HG03135 (cell line): ENCODE data around the gene ATF6.
A peak's percentile ranks its signal among the peaks of the same experiment; 100 is the strongest.

Experiments
- ATAC-seq: cut with Tn5 transposase; IDR thresholded peaks from one replicate; pipeline ENCODE4 v1.9.1; 2021; ENCODE audit warnings: mild to moderate bottlenecking, moderate library complexity; ENCODE audit not compliant: unreplicated experiment

ATF6 gene

DNA sequence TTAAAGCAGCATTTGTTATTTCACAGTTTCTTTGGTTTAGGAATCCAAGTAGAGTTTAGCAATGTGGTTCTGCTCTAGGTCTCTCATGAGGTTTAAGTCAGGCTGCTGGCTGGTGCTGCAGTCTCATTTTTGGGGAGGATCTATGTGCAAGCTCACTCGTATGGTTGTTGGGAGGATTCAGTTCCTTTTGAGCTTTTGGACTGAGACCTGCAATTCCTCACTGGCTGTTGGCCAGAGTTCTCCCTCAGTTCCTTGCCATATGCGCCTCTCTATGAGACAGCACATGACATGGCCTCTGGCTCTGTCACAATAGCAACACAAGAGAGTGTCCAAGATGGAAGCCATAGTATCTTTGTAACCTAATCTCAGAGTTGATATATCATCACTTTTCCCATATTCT, 166.5 kb downstream of the ATF6 start:
- ATAC-seq, result no peak

DNA sequence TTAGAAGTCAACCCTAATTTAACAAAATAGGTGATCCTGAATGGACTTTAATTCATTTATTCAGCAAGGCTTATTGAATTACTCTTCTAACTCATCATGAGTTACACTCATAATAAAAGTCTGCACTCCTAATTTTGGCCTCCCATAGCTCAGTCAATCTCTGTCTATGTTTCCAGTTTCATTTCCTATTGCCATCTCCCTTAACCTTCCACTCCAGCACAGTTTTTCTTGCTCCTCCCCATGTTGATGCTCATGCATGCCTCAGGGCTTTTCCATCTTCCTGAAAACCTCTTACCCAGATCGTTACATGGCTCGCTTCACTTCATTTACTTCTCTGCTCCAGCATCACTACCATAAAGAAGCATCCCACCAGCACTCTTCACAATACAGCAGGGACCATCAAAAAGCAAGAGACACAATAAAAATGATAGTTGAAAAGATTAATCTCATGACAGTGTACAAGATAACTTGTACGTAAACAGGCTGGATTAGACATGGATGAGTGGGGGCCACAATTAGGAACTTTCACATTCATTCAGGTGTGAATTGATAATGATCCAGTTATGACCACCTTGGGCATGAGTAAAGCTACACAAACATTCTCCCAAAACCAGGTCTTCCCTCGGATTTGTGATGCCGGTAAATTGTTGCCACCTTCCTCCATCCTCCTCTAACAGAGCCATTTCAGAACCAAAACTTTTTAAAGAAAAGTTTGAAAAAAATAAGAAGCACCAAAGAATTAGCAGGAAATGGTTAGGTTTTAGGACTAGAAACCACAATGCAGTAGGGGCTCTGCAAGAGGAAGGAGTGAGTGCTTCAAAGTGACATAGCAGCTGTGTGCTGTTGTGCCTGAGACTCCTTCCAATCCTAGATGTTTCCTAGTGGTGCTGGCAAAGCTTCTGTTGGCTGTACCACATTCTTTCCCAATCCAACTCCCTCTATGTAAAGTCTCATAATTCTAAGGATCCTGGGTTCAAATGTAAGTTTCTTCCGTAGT, 167.8 kb downstream of the ATF6 start:
- peak; percentile 60 for ATAC-seq

DNA sequence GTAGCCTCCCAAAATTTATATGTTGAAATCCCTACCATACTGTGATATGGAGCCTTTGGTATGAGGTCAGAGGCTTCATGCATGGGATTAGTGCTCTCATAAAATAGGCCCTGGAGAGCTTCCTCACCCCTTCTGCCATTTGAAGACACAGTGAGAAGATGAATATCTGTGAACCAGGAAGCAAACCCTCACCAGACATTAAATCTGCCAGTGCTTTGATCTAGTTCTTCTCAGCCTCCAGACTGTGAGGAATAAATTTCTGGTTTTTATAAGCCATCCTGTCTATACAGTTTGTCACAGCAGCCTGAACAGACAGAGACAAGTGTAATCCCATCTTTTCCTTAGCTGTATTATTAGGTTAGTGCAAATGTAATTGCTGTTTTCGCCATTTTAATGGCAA, 169.1 kb downstream of the ATF6 start:
- ATAC-seq, result no peak

DNA sequence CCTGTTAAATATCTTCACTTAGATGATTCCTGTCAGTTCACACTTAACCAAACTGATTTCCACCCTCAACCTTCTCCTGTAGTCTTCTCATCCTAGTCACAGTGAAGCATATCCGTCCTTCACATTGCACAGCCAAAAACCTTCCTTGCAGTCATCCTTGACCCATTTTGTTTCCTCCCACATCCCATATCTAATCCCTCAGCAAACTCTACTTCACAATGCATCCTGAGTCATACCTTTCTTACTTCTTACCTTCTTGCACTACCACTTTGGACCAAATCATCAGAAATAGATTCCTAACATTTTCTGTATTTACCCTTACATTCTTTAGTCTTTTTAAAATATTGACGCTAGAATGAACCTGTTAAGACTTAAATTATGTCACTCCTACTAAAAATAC, 170.7 kb downstream of the ATF6 start:
- no peak for ATAC-seq

DNA sequence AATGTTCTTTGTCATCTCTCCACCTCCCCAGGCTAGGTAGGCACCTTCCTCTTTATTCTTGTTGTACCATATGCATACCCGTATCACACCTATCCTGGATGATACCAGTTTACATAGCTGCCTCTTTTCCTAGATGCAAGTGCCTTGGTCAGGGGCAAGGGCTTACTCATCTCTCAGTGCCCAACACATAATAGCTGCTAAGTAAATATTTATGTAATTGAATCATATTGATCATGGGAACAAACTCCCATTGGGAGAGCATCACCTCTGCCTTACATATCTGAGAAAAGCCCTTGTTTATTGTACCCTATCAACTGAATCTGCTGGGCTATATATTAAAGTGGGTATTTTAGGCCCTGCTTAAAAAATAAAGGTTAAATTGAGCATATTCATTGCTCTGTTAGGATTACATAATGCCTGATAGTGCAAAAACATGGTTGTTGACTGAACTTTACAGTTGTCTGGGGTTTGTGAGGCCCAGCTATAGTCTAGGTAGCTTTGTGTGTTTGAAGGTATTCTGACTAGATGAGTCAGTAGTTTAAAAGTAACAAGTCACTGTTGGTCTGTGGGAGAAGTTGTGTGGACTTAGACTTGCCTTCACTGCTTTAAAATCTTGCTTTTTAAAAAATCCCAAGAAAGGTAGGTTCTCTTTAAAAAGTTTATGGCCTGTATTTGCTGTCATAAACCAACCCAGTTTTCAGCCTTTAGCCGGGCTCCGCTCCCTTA, 174.9 kb downstream of the ATF6 start:
- ATAC-seq, result no peak

DNA sequence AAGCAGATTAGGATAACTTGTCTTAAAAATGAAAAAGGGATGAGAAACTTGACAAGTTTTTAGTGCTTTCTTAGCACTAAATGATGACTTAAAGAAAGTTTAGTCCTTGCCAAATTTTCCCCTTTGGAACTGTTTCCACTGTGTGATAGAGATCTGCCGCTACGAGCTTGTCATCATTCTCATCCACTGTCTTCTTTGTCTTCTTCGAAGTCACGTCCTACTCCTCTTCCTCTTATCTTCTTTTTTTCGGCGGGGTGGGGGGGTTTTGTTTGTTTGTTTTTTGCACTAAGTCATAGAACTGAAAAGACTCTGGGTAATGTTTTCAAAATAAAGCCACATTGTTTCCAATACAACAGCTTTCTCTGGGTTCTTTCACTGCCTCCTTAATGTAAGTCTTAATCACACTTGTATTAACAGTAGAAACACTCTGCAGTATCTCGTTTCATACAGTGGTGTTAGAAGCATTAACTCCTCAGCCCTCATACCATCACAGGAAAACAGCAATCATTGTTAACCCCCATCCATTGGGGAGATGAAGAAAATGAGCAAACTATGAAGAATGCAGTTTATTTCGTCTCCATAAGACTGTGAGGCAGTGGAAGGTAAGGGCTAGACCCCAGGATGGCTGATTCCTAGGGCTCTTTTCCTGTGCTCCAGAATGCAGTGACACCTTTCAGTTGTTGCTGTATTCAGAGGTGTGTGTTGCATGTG, 175.8 kb downstream of the ATF6 start:
- no peak for ATAC-seq

DNA sequence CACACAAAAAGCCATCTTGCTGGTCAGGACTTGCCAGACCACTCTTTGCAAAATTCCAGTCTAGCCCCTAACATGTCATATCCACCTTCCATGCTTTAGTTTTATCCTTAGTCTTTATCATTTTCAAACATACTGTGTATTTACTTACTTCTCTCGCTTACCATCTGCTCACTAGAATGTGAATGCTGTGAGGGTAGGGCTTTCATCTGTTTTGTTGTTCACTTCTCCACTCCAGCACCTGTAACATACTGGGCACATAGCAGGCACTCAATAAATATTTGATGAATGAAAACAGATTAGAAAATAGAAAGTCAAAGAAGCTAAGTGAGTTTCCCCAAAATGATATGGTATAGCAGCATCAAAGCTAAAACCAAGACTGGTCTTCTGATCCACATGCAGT, 177.6 kb downstream of the ATF6 start:
- no peak for ATAC-seq

DNA sequence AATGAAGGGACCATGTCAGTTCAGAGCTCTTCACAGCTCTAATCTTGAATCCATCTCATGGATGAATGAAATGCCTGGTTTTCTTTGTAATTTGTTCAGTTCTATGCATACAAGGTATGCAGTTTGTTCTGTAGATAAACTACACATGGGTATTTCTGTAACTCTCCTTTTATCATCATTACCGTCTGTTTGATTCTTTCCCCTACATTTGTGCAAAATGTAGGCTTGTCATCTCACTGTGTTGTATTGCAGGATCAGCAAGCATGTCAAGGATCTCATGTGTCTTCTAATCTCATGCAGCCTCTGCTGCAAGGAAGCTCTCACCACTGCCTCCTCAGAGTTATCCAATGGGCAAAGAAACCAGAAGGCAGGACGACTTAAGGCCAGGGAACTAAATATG, 178.3 kb downstream of the ATF6 start:
- no peak for ATAC-seq

DNA sequence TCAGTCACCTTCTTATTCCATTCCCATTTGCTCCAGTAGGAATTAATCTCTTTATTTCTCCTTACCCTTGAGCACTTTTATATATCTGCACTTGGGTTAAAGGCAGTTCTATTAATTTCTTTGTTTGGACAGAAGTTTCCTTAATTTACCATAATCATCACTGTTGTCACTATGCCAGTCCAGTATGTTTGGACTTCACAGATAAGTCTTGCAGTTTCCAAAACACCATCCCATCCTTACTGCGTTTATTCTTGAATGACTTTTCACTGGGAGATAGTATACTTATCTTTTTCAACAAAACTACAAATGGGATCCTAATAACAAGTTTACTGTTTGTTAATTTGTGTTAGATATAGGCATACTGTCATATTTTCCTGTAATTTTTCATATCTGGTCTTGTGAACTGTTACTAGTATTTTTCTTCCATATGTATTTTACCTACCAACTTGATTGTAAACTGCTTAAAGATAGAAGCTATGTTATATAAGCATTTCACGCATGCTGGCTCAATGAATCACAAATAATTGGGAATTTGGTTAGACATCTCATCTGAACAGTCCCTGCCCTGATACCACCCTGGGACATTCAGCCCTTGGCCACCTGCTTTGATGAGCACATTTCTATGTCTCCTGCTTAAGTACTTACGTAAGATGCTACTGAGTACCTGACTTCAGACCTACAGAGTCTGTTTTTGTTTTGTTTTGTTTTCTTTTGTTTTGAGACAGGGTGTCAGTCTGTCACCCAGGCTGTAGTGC, 179.4 kb downstream of the ATF6 start:
- ATAC-seq, result no peak

DNA sequence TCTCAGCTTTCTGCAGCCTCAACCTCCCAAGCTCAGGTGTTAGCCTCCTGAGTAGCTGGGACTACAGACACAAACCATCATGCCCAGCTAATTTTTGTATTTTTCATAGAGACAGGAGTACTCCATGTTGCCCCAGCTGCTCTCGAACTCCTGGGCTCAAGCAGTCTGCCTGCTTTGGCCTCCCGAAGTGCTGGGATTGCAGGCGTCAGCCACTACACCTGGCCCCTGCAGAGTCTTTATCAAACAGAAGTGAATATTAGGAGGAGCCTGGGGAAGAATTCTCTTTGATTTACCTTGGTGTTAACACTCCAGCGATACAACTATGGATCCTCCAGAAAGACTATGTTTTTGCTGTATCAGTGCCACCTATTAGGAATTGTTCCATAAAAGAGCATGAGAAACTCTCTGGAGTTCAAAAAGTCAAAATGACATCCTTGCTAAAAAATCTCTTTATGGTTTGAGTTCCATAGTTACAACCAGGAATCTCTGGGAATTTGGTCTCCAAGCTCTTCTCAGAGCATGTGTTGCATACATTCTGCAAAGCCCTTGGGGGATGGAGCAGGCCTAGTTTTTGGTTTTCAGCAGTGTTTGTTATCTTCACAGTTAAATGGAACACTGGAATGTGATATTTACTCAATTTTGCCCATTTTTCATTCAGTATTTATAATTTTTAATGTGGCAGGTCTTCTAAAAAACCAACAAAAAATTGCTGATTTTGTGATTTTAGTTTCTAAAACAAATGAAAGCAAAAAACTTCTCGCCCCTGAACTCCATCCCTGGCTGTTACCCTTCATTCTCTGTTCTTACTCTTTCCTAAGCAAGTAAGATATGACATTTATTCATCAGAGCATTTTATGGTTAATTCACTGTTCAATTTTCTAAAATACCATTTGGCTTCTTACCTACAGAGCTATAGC, 180.2 kb downstream of the ATF6 start:
- no peak for ATAC-seq

DNA sequence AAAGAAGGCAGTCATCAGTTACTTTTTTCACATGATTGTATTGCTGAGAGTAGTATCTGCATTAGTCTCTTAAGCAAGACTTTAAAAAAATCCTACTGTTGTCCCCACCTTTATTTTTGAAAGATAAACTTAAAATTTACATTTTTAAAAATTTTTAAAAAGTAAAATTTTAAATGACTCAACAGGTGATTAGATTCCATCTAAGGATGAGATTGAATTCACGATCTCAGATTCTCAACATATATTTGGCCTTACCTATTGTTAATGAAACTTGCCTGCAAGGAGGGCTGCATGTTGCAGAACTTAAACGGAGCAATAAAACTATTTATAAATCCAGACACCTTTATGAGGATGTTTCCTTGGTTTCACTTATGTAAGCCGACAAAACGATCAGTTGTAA, 182.3 kb downstream of the ATF6 start:
- ATAC-seq, result no peak

DNA sequence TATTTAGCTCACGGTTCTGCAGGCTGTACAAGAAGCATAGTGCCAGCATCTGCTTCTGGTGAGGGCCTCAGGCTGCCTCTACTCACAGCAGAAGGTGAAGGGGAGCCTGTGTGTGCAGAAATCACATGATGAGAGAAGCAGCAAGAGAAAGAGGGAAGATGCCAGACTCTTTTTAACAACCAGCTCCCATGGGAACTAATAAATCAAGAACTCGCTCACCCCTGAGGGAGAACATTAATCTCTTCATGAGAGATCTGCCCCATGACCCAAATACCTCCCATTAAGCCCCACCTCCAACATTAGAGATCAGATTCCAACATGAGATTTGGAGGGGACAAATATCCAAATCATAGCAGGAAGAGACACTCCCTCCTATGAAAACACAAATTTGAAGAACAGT, 183.4 kb downstream of the ATF6 start:
- ATAC-seq, result no peak

DNA sequence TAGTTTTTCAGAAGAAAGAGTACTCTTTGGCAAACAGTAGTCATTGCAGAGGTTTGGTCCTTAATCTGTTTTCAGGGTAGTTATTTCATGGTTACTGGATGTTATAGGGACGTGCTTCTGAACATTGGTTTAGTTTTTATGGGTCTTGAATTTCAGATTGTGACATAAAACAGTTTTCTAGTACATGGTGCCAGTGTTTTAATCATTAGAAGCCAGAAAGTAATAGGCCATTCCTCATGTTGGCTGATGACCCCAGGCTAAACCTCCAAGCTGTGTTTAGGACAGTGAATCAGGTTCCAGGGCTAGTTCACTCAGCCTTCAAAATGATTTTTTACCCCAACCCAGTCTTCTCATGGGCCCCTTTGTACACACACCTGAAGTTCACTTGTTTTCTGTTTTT, 184.3 kb downstream of the ATF6 start:
- no peak for ATAC-seq

DNA sequence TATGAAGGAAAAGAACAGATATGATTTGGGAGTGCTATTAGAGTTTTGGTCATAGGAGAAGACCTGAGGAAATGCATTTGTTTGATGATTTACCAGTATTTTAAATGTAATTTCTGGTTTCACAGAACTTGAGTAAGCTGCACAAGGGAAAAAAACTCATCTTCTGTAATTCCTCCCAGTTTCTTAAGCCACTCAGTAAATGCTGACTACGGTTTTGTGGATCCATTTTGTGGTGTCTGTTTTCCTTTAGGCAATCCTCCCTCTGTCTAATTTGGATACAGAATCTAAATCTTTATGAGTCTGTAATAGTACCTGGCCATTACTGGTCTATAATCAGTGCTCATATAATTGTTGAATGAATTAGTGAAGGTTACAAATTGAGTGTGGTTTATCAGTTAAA, 185.5 kb downstream of the ATF6 start:
- ATAC-seq, result no peak

DNA sequence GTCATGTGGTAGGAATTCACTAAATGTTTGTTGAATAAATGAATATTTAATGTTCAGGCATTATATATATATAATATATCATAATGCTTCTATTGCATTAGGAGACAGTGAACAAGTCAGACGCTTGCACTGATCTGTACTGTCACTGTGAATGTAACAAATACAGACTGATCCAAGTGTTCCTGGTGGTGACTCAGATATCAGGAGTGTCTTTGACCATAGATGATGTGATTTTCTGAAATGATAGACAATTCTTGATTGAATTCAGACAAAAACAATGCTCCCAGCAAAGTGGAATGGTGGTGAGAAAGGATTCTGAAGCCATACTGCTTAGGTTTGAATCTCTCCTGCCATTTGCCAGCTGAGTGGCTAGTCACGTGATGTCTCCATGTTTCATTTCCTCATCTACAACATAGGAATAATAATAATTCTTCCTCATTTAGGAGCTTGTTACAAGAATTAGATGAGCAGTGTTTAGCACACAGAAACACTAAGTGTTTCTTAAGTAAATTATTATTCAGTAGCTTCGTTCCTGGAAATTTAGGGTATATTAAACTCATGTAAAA, 186.6 kb downstream of the ATF6 start:
- ATAC-seq, result no peak

DNA sequence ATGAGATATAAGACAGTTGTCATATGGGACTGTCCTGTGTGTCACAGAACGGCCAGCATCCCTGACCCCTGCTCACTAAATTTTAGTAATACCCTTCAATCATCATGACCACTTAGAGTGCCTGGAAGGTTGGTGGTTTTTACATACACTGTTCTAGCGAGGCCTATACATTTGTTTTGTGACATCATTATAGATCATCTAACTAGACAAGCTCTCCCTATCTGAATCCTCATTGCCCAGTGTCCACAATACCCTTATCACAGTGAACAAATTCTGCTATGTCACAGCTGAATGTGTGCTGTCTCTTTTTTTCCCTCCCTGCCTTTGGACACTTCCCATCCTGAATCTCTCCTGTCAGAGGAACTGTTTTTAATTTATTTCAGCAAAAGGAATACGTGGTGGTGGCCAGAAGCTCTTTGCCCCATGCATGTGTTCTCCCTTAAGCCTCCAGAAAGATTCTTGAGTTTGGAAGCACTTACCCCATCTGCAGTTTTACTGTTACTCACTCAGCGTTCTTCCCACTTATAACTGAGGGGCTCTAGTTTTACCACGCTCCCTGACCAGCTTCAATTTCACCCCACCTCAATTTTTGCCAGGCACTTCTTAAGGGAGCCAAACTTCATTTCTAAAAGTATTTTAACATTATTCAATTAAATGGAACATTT, 187.3 kb downstream of the ATF6 start:
- ATAC-seq, result no peak

DNA sequence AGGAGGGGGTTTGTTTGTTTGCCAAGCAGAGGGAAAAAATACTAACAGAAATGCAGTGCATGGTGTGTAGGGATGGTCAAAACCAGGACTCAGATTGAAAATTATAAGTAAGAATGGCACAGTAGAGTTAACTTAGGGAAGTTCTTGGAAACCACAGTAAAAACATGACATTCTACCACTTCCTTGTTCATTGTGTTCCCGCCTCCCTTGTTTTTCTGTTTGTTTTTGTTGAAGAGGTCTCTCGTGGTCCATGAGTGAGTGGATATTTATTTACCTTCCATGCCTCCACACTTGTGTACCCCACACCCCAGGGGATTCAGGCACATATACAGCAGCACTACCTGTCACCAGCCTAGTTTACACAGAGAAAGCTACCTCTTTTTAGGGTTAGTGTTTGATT, 187.9 kb downstream of the ATF6 start:
- ATAC-seq, result no peak

DNA sequence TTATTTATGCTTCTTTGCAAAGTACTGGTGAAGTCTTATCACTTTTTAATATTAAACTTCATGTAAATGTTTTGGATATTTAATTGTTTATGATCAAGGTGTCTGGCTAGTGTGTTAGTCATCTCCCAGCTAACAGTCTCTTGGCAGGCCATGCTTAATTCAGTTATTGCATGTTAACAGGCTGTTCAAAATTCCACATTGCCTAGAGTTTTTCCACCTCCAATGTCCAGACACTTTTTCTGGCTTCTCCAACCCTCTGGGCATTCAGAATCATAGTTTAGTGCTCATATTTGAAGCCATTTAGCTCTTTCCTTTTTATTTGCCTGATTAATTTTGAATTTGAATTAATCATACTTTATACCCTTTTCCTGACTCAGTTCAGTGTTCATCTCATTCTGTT, 188.3 kb downstream of the ATF6 start:
- ATAC-seq, result no peak

DNA sequence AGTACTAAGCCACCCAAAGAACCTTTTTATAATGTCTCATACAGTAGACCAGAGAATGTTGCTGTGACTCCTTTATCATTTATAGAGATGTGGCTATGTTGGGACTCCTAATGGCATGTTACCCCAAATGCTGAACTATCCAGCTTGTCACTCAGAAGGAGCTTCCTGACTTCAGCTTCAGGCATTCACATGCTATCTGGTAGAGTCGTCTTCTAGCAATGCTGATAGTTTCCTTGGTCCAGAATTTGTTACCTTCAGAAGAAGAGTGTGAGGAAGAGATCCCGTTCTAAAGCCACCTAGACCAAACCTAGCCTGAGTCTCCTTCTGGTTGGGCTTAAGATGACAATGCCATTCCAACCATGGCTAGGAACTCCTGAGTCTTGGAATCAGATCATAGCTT, 189.5 kb downstream of the ATF6 start:
- ATAC-seq, result no peak
